ENCODE results near the gene COX4I1. TPM values are rescaled to one million over a fixed set of nuclear protein-coding genes. Genes with fewer than 3 reads are reported as not detected.
"Not testable (repeated sequence)": the region's sequence is repeated elsewhere in the genome, so short reads cannot be mapped to it uniquely, and the experiment has no call there.

Gene COX4I1
- total and polyA plus RNA-seq, 10 of the 15 experiments (the other 5 are each of a cell fraction or from before 2014, with no cell fraction given): 480 to 1,889 (median 872) TPM

GRCh38 chr16:85807340-85807739, 7.8 kb downstream of the COX4I1 start:
- in situ Hi-C loops (cut with MboI): loop anchor here (25.0 kb wide), 1 partner anchor 530 kb away; no protein-coding TSS in a partner anchor
- H3K4me3 ChIP-seq; POLR2A ChIA-PET; CTCF ChIA-PET; H3K4me2 ChIP-seq (ENCODE audit: control insufficient read depth, insufficient read depth); SMC1A ChIA-PET (ENCODE audit: uncharacterized antibody, unreplicated experiment); H2AFZ ChIP-seq (ENCODE audit: control insufficient read depth, low read depth, low read length); H3K27ac ChIP-seq (ENCODE audit: control insufficient read depth, insufficient read depth); H4K20me1 ChIP-seq (ENCODE audit: control insufficient read depth, insufficient read depth); BruUV-seq (replicated peaks); DNase-seq (ENCODE audit: low read depth, low spot score); intact Hi-C loops (cut with micrococcal nuclease; ENCODE audit: unreplicated experiment); H3K9me3 ChIP-seq (replicated peaks; ENCODE audit: control insufficient read depth, insufficient read depth, low read length); ATAC-seq; H3K27me3 ChIP-seq (replicated peaks in 1 of 2; ENCODE audit: control insufficient read depth in 2 of 2, insufficient read depth in 2 of 2, low read length in 1 of 2); H3K9ac ChIP-seq (ENCODE audit: control insufficient read depth, insufficient read depth, low read length); H3K4me1 ChIP-seq (ENCODE audit: control insufficient read depth, insufficient read depth, low read length); RAD21 ChIA-PET (ENCODE audit: unreplicated experiment); FAIRE-seq: not testable (repeated sequence)
- 89% methylated on average over 5 of the region's 6 CpGs for WGBS (ENCODE audit: insufficient coverage, insufficient replicate concordance, low lambda C conversion rate, missing lambda C conversion rate)
- peaks cover 10% of the 10 kb centered on the region for H3K79me2 ChIP-seq (ENCODE audit: control insufficient read depth, insufficient read depth, low read length)
- H3K36me3 ChIP-seq (ENCODE audit: control insufficient read depth in 2 of 2, insufficient read depth in 2 of 2, low read length in 1 of 2): peaks cover 14 to 19% of the 10 kb centered on the region in 2 experiments

GRCh38 chr16:85808104-85808503, 8.6 kb downstream of the COX4I1 start:
- 94% methylated on average over 12 of the region's 27 CpGs for WGBS (ENCODE audit: insufficient coverage, insufficient replicate concordance, low lambda C conversion rate, missing lambda C conversion rate)
- H3K4me3 ChIP-seq; H4K20me1 ChIP-seq (ENCODE audit: control insufficient read depth, insufficient read depth); SMC1A ChIA-PET (ENCODE audit: uncharacterized antibody, unreplicated experiment); POLR2A ChIA-PET; H3K27ac ChIP-seq (ENCODE audit: control insufficient read depth, insufficient read depth); H3K79me2 ChIP-seq (ENCODE audit: control insufficient read depth, insufficient read depth, low read length); H2AFZ ChIP-seq (ENCODE audit: control insufficient read depth, low read depth, low read length); FAIRE-seq; H3K27me3 ChIP-seq (replicated peaks in 1 of 2; ENCODE audit: control insufficient read depth in 2 of 2, insufficient read depth in 2 of 2, low read length in 1 of 2); H3K4me2 ChIP-seq (ENCODE audit: control insufficient read depth, insufficient read depth); H3K9ac ChIP-seq (ENCODE audit: control insufficient read depth, insufficient read depth, low read length); DNase-seq (ENCODE audit: low read depth, low spot score); RAD21 ChIA-PET (ENCODE audit: unreplicated experiment); ATAC-seq; intact Hi-C loops (cut with micrococcal nuclease; ENCODE audit: unreplicated experiment); H3K9me3 ChIP-seq (replicated peaks; ENCODE audit: control insufficient read depth, insufficient read depth, low read length); CTCF ChIA-PET; H3K4me1 ChIP-seq (ENCODE audit: control insufficient read depth, insufficient read depth, low read length); BruUV-seq (replicated peaks): not testable (repeated sequence)
- peaks cover 10 to 19% of the 10 kb centered on the region in 2 experiments for H3K36me3 ChIP-seq (ENCODE audit: control insufficient read depth in 2 of 2, insufficient read depth in 2 of 2, low read length in 1 of 2)
- in situ Hi-C loops (cut with MboI): loop anchor here (25.0 kb wide), 1 partner anchor 529 kb away; no protein-coding TSS in a partner anchor

Data from GM12878 (cell line).